GM13976 (cell line): ENCODE data around the gene KISS1R.

Source experiments
- DNase-seq: peaks from one replicate; pipeline ENCODE4 v3.0.0; 2012; ENCODE audit warnings: low spot score
- CTCF ChIP-seq: IDR thresholded peaks from 2 replicates; pipeline ENCODE4 v1.5.1; 2012; ENCODE audit warnings: borderline replicate concordance, mild to moderate bottlenecking; ENCODE audit not compliant: insufficient read depth; ENCODE audit errors: extremely low read depth, missing control alignments, control extremely low read depth
- in situ Hi-C: fragments of 300-500 bp; cut with MboI; formaldehyde crosslinking; loops from one replicate; pipeline ENCODE4 v1.12.0; 2022; ENCODE audit warnings: low sequenced_read_pairs, mixed read lengths, inconsistent platforms; ENCODE audit not compliant: unreplicated experiment

KISS1R gene

GRCh38 chr19:896999-897398 lies 20.1 kb upstream of the KISS1R start:
- no peak for DNase-seq
- in situ Hi-C loops: no loop called here
- no peak for TF ChIP-seq CTCF

- in situ Hi-C loops: no loop called here
- no peak for TF ChIP-seq CTCF
These were observed 19.6 kb upstream of the KISS1R start for GRCh38 chr19:897442-898039.

GRCh38 chr19:898663-899062 lies 18.5 kb upstream of the KISS1R start:
- DNase-seq: no peak
- in situ Hi-C loops: no loop called here

More at GRCh38 chr19:897442-898039, 19.6 kb upstream of the KISS1R start:
- no peak for DNase-seq

GRCh38 chr19:899336-900042 lies 17.6 kb upstream of the KISS1R start:
- DNase-seq: no peak
- no peak for TF ChIP-seq CTCF
- in situ Hi-C loops: no loop called here

More at GRCh38 chr19:898663-899062, 18.5 kb upstream of the KISS1R start:
- no peak for TF ChIP-seq CTCF

GRCh38 chr19:900043-900301 lies 17.2 kb upstream of the KISS1R start:
- DNase-seq: no peak
- in situ Hi-C loops: no loop called here
- no peak for TF ChIP-seq CTCF

- in situ Hi-C loops: no loop called here
- TF ChIP-seq CTCF: no peak
- DNase-seq: no peak
These were observed 16.6 kb upstream of the KISS1R start for GRCh38 chr19:900302-901111.
